ENCODE measurements around the gene TSPAN33. TPM values are rescaled to one million over a fixed set of nuclear protein-coding genes. Genes with fewer than 3 reads are reported as not detected.

The TSPAN33 gene, protein sequence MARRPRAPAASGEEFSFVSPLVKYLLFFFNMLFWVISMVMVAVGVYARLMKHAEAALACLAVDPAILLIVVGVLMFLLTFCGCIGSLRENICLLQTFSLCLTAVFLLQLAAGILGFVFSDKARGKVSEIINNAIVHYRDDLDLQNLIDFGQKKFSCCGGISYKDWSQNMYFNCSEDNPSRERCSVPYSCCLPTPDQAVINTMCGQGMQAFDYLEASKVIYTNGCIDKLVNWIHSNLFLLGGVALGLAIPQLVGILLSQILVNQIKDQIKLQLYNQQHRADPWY
- total RNA-seq = 0.27 and 0.38 TPM in 2 replicates

GRCh38 chr7:129144095-129144833, at the start of gene TSPAN33:
Gene TSPAN33, plus strand, starts transcription at chr7:129144707. Its CDS starts 274 bp downstream, at chr7:129144981.

GRCh38 chr7:129188372-129188891, 43.9 kb downstream of the TSPAN33 start, which contains the start of gene SMO:
Gene SMO, plus strand, starts transcription at chr7:129188633. Its CDS starts 519 bp downstream, at chr7:129189152.

Other genes with a start within 250 kb of the TSPAN33 start
- gene KCP, start 234.0 kb upstream of the TSPAN33 start, total RNA-seq = not detected in 2 replicates
- gene IRF5, start 206.8 kb upstream of the TSPAN33 start, total RNA-seq = 0.28 and 0.36 TPM in 2 replicates
- 68.0 and 68.6 TPM in 2 replicates for gene TNPO3, start 89.6 kb upstream of the TSPAN33 start, total RNA-seq
- 7.7 and 8.8 TPM in 2 replicates for gene SMO, start 43.9 kb downstream of the TSPAN33 start, total RNA-seq
- 8.2 and 11.8 TPM in 2 replicates for gene AHCYL2, start 80.3 kb downstream of the TSPAN33 start, total RNA-seq

Measured in endothelial cell of coronary artery (primary cell).